Tibial nerve (tissue), 4 donors: Measurements from ENCODE around the gene SLC38A4. TPM values are rescaled to one million over a fixed set of nuclear protein-coding genes. Genes with fewer than 3 reads are reported as not detected.
"Not testable (repeated sequence)": the region's sequence is repeated elsewhere in the genome, so short reads cannot be mapped to it uniquely, and the experiment has no call there.

Source experiments
- DNase-seq, 2 donors: peaks; one replicate each; pipeline ENCODE4 v3.0.0-alpha.2; 2019; ENCODE audit warnings: low spot score in 2 of 2
- H3K27ac ChIP-seq, 4 donors: fragments of 200-600 bp; sonication (generic) in 3 of 4; one replicate each; pipeline ENCODE4 v1.5.1; 2017 to 2019; ENCODE audit warnings: mild to moderate bottlenecking in 1 of 4
- H3K27me3 ChIP-seq, 2 donors: fragments of 200-600 bp; sonication (generic) in 1 of 2; one replicate each; pipeline versions ENCODE4 v1.5.1 to v1.6.0; 2017 to 2019
- H3K36me3 ChIP-seq, 3 donors: fragments of 200-600 bp; sonication (generic); one replicate each; pipeline ENCODE4 v1.5.1; 2018 to 2019
- H3K4me1 ChIP-seq, 4 donors: fragments of 200-600 bp; sonication (generic) in 3 of 4; one replicate each; pipeline ENCODE4 v1.5.1; 2017 to 2019
- H3K4me3 ChIP-seq, 4 donors: fragments of 200-600 bp; sonication (generic) in 3 of 4; one replicate each; pipeline ENCODE4 v1.5.1; 2017 to 2019; ENCODE audit warnings: mild to moderate bottlenecking in 1 of 4, moderate library complexity in 1 of 4
- H3K9me3 ChIP-seq, 4 donors: fragments of 200-600 bp; sonication (generic) in 3 of 4; one replicate each; pipeline ENCODE4 v1.5.1; 2017 to 2019
- CTCF ChIP-seq, 5 experiments: fragments of 200-600 bp in 3 of 5; fragments of 450-650 bp in 2 of 5; sonication (generic) in 3 of 5; IDR thresholded peaks; one replicate each; pipeline ENCODE4 v1.5.1; 2016 to 2019; ENCODE audit warnings: antibody characterized with exemption in 5 of 5, mild to moderate bottlenecking in 3 of 5, moderate library complexity in 2 of 5
- EP300 ChIP-seq, 2 donors: sonication (generic); formaldehyde crosslinking; IDR thresholded peaks; one replicate each; pipeline ENCODE4 v1.6.1; 2017; ENCODE audit warnings: antibody characterized with exemption in 2 of 2, mild to moderate bottlenecking in 1 of 2
- POLR2A ChIP-seq, 2 donors: fragments of 450-650 bp; IDR thresholded peaks; one replicate each; pipeline ENCODE4 v1.6.1; 2017; ENCODE audit warnings: antibody characterized with exemption in 2 of 2, mild to moderate bottlenecking in 2 of 2, moderate library complexity in 2 of 2
- WGBS, 2 donors: methylation state at CpG; one replicate each; pipeline ENCODE4 v1.1.5; 2018; 5-methylcytosine and 5-hydroxymethylcytosine counted together
- total RNA-seq, 4 donors: library from RNA; depleted of rRNA; stranded (reverse); fragments of >200 nt; gene quantifications; one replicate each; pipeline ENCODE4 v1.1.0, GENCODE V29; 2016

The SLC38A4 gene
- total RNA-seq, 4 donors from 2014 or later: 0.42 TPM; not detected in 3

- no peak for TF ChIP-seq EP300 (IDR thresholded peaks at IDR 0.05)
- no peak for TF ChIP-seq POLR2A (IDR thresholded peaks at IDR 0.05)
- no peak for TF ChIP-seq CTCF (IDR thresholded peaks at IDR 0.05)
- H3K4me1 ChIP-seq: no peaks in the 10 kb centered on the region
- peaks cover 0 to 66% (median 0%) of the 10 kb centered on the region in 4 donors for H3K9me3 ChIP-seq
- H3K36me3 ChIP-seq: no peaks in the 10 kb centered on the region
- no peak overlapping the region for H3K4me3 ChIP-seq
- no peak overlapping the region for H3K27ac ChIP-seq
- H3K27me3 ChIP-seq: no peaks in the 10 kb centered on the region
- 80 to 88% methylated on average over 3 of the region's 3 CpGs for WGBS, 2 donors
- DNase-seq: no peak
Measured at GRCh38 chr12:46744283-46744682, 81.5 kb downstream of the SLC38A4 start.

GRCh38 chr12:46743456-46743855, 82.3 kb downstream of the SLC38A4 start:
- H3K9me3 ChIP-seq: peaks cover 0 to 60% (median 0%) of the 10 kb centered on the region in 4 donors
- H3K27ac ChIP-seq: no peak overlapping the region
- H3K4me3 ChIP-seq: no peak overlapping the region
- H3K4me1 ChIP-seq: no peaks in the 10 kb centered on the region
- no peaks in the 10 kb centered on the region for H3K36me3 ChIP-seq
- H3K27me3 ChIP-seq: no peaks in the 10 kb centered on the region
- DNase-seq: no peak
- no peak for TF ChIP-seq CTCF (IDR thresholded peaks at IDR 0.05)
- no peak for TF ChIP-seq POLR2A (IDR thresholded peaks at IDR 0.05)
- no peak for TF ChIP-seq EP300 (IDR thresholded peaks at IDR 0.05)

GRCh38 chr12:46742271-46742670, 83.5 kb downstream of the SLC38A4 start:
- H3K27me3 ChIP-seq, DNase-seq, H3K36me3 ChIP-seq, H3K27ac ChIP-seq, H3K4me1 ChIP-seq, H3K4me3 ChIP-seq: not testable (repeated sequence)
- H3K9me3 ChIP-seq: peaks cover 0 to 60% (median 0%) of the 10 kb centered on the region in 4 donors
- 93 to 100% methylated on average over 1 of the region's 1 CpG for WGBS, 2 donors

DNA sequence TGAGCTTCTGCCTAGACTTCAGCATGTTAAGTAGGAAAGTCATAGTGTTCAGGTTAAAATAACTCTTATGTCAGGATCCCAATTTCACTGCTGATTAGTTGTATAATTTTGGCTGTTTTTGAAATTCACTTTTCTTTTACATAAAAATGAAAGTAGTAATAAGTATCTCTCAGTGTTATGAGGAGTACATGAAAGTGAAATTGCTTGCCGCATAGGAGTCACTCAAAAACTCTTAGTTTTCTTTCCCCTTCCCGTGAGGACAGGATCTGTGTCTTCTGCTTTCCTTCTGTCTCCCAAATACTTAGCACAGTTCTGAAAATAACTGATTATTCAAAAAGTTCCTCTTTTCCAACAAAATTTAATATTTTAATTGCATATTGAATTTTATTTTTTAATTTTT, 100.5 kb downstream of the SLC38A4 start:
- H3K4me3 ChIP-seq: no peak overlapping the region
- H3K4me1 ChIP-seq: no peaks in the 10 kb centered on the region
- DNase-seq: no peak
- no peak overlapping the region for H3K27ac ChIP-seq
- no peaks in the 10 kb centered on the region for H3K9me3 ChIP-seq
- no peaks in the 10 kb centered on the region for H3K27me3 ChIP-seq
- no peak for TF ChIP-seq EP300 (IDR thresholded peaks at IDR 0.05)
- no peak for TF ChIP-seq POLR2A (IDR thresholded peaks at IDR 0.05)
- no peak for TF ChIP-seq CTCF (IDR thresholded peaks at IDR 0.05)
- H3K36me3 ChIP-seq: no peaks in the 10 kb centered on the region
- 85 to 87% methylated on average over 2 of the region's 2 CpGs for WGBS, 2 donors

GRCh38 chr12:46723629-46724419, 102.0 kb downstream of the SLC38A4 start:
- Histone ChIP-seq H3K36me3 (no peaks in the 10 kb centered on the region), H3K27me3 (no peaks in the 10 kb centered on the region), H3K9me3 (no peaks in the 10 kb centered on the region), H3K4me3 (no peak overlapping the region), H3K27ac (no peak overlapping the region), H3K4me1 (no peaks in the 10 kb centered on the region)
- TF ChIP-seq POLR2A (IDR thresholded peaks at IDR 0.05) (no peak), CTCF (IDR thresholded peaks at IDR 0.05) (no peak), EP300 (IDR thresholded peaks at IDR 0.05) (no peak)
- whole genome bisulfite sequencing, 2 donors: 61 to 63% methylated on average over 3 of the region's 3 CpGs
- no peak for DNase-seq
